GM18517 (cell line): Measurements from ENCODE around the gene ANKRD27.

Experiments
- ATAC-seq: cut with Tn5 transposase; IDR thresholded peaks from one replicate; pipeline ENCODE4 v1.9.1; 2021; ENCODE audit warnings: mild to moderate bottlenecking, moderate library complexity; ENCODE audit not compliant: unreplicated experiment

ANKRD27 gene

DNA sequence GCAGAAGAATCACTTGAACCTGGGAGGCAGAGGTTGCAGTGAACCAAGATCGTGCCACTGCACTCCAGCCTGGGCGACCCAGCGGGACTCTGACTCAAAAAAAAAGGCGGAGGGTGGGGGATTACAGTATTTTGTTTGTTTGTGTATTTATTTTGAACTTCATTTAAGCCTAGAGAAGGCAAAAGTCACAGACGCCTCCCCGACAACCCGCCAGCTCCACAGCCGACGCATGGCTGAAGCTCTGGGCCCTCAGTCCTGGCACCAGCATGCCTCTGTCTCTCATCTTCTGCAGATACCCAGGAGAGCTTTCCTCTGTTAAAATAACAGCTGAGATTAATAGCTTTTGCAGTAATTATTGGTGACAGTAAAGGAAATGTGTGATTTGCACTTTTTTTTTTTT, 111.2 kb downstream of the ANKRD27 start:
- no peak for ATAC-seq

DNA sequence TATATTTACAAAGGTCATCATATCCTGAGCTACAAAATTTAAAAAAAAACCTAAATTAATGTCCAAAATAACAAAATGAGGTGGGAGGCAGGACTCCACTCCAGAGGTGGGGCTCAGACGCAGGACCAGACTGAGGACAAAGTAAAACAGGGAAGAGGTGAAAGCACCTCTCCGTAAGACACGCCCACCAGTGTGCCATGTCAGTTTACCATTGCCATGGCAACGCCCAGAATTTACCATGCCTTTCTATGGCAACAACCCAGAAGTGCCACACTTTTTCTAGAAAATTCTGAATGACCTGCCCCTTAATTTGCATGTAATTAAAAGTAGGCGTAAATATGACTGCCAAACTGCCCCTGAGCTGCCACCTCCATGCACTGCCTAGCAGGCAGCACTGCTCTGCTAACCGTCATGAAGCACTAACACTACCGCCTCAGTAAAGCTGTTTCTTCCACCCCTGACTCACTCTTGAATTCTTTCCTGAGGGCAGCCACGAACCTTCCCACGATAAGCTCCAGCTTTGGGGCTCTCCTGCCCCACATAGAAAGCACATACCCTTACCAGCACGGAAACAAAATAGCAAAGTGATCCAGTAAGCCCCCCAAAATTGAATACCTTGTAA, 116.3 kb downstream of the ANKRD27 start:
- no peak for ATAC-seq

DNA sequence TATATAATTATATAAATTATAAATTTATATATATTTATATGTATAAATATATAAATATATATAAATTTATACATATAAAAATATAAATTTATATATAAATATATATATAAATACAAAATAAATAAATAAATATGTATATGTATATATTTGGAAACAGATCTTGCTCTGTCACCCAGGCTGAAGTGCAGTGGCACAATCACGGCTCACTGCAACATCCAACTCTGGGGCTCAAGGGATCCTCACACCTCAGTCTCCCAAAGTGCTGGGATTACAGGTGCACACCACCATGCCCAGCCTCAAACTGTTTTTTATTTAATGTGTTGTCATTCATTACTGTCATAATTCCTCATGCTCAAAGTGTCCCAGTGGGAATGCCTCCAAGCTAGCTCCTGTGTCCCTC, 119.2 kb downstream of the ANKRD27 start:
- ATAC-seq = no peak

DNA sequence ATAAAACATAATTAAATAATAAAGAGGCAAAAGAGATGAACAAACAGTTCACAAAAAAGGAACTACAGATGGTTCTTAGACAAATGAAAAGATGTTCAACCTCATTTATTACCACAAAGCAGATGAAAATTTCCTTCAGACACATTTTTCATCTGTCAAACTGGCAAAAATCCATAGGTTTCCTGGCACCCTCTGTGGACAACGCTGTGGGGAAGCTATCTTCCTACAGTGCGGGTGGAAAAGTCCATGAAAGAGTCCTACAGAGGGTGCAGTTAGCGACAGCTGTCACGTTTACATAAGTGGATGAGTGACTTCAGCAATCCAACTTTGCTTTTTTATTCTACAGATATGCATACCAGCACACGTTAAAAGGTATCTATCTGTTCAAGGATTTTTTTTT, 124.3 kb downstream of the ANKRD27 start:
- ATAC-seq = no peak
